Hepatocyte (in vitro differentiated cells): ENCODE results near the gene RGS10. TPM values are rescaled to one million over a fixed set of nuclear protein-coding genes. Genes with fewer than 3 reads are reported as not detected.

Source experiments
- DNase-seq: peaks from one replicate; pipeline ENCODE4 v3.0.0-alpha.2; 2016; ENCODE audit warnings: low spot score
- H2AFZ ChIP-seq: fragments of 200-600 bp; sonication (generic); 2 replicates; pipeline ENCODE4 v1.6.0; 2016; ENCODE audit warnings: antibody characterized with exemption, mild to moderate bottlenecking
- H3K27ac ChIP-seq: fragments of 200-600 bp; sonication (generic); 2 replicates; pipeline ENCODE4 v1.5.1; 2016; ENCODE audit warnings: mild to moderate bottlenecking
- H3K27me3 ChIP-seq: fragments of 200-600 bp; sonication (generic); 2 replicates; pipeline ENCODE4 v1.6.1; 2016
- H3K36me3 ChIP-seq: fragments of 200-600 bp; sonication (generic); replicated peaks from 2 replicates; pipeline ENCODE4 v1.5.1; 2016; ENCODE audit warnings: low read depth; ENCODE audit not compliant: insufficient read depth
- H3K4me1 ChIP-seq: fragments of 200-600 bp; sonication (generic); 2 replicates; pipeline ENCODE4 v1.5.1; 2016; ENCODE audit warnings: mild to moderate bottlenecking, moderate library complexity; ENCODE audit not compliant: insufficient read depth
- H3K4me2 ChIP-seq: fragments of 200-600 bp; sonication (generic); 2 replicates; pipeline ENCODE4 v1.6.0; 2016
- H3K4me3 ChIP-seq: fragments of 200-600 bp; sonication (generic); 2 replicates; pipeline ENCODE4 v1.5.1; 2016; ENCODE audit warnings: mild to moderate bottlenecking
- H3K79me2 ChIP-seq: fragments of 200-600 bp; sonication (generic); 2 replicates; pipeline ENCODE4 v1.6.0; 2017; ENCODE audit warnings: mild to moderate bottlenecking
- H3K9me2 ChIP-seq: fragments of 200-600 bp; sonication (generic); replicated peaks from 2 replicates; pipeline ENCODE4 v1.6.0; 2017; ENCODE audit warnings: mild to moderate bottlenecking; ENCODE audit not compliant: insufficient read depth
- H3K9me3 ChIP-seq: fragments of 200-600 bp; sonication (generic); 2 replicates; pipeline ENCODE4 v1.5.1; 2016; ENCODE audit warnings: low read depth, mild to moderate bottlenecking
- H4K20me1 ChIP-seq: fragments of 200-600 bp; sonication (generic); 2 replicates; pipeline ENCODE4 v1.6.0; 2016; ENCODE audit warnings: mild to moderate bottlenecking; ENCODE audit not compliant: insufficient read depth, poor library complexity, severe bottlenecking
- EZH2 ChIP-seq: fragments of 200-600 bp; sonication (generic); IDR thresholded peaks from 2 replicates; pipeline ENCODE4 v1.6.1; 2016; ENCODE audit warnings: antibody characterized with exemption, mild to moderate bottlenecking, borderline replicate concordance
- EZH2phosphoT487 ChIP-seq: fragments of 200-600 bp; sonication (generic); IDR thresholded peaks from one replicate; pipeline ENCODE4 v1.6.1; 2018; ENCODE audit warnings: antibody characterized with exemption, mild to moderate bottlenecking, low read depth, moderate library complexity; ENCODE audit not compliant: unreplicated experiment, severe bottlenecking
- WGBS: methylation state at CpG from one replicate; pipeline ENCODE4 v1.1.6; 2016; ENCODE audit warnings: low lambda C conversion rate; ENCODE audit errors: missing lambda C conversion rate; 5-methylcytosine and 5-hydroxymethylcytosine counted together
- polyA plus RNA-seq: library from polyadenylated mRNA; unstranded; fragments of >200 nt; fragmentation: Nextera tagmentation; extraction: Ambion mirVana; gene quantifications from 2 replicates; pipeline ENCODE4 v1.2.1, GENCODE V29; 2016
- total RNA-seq: library from RNA; depleted of rRNA; stranded (reverse); fragments of >200 nt; gene quantifications from 2 replicates; pipeline ENCODE4 v1.2.3, GENCODE V29; 2014
- TF ChIP-seq, protein P1 (sequence below): fragments of 200-600 bp; sonication (generic); IDR thresholded peaks from 2 replicates; pipeline ENCODE4 v1.5.1; 2016; ENCODE audit warnings: antibody characterized with exemption, mild to moderate bottlenecking; ENCODE audit not compliant: poor library complexity

Gene RGS10
- total and polyA plus RNA-seq, 2 experiments from 2014 or later: 5.4 to 8.4 TPM

DNA sequence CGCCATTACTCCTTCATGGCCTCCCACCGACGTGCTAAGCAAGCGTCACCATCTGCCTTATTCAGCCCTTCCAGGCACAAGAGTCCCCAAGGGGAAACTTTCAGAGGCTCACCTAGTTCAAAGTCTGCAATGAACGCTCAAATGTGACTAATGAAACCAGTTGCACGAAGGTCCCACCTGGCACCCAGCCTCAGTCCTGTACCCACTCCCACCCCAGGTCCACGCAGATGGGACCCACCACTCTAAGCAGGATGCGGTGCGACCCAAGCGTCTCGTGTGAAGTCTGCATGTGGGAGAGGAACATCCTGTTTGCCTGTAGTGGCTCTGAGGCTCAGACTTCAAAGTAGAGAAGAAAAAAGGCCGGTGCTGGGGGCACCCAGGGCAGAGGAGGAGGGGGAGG lies 40.3 kb downstream of the RGS10 start:
- Histone ChIP-seq H3K4me1 (peaks cover 5% of the 10 kb centered on the region), H2AFZ (no peak overlapping the region), H4K20me1 (no peaks in the 10 kb centered on the region), H3K27ac (no peak overlapping the region), H3K36me3 (no peaks in the 10 kb centered on the region), H3K9me2 (no peaks in the 10 kb centered on the region), H3K9me3 (no peaks in the 10 kb centered on the region), H3K27me3 (no peaks in the 10 kb centered on the region), H3K4me3 (no peak overlapping the region), H3K79me2 (no peaks in the 10 kb centered on the region), H3K4me2 (no peak overlapping the region)
- TF ChIP-seq EZH2 (no peak), EZH2phosphoT487 (no peak)
- TF ChIP-seq, protein P1, sequence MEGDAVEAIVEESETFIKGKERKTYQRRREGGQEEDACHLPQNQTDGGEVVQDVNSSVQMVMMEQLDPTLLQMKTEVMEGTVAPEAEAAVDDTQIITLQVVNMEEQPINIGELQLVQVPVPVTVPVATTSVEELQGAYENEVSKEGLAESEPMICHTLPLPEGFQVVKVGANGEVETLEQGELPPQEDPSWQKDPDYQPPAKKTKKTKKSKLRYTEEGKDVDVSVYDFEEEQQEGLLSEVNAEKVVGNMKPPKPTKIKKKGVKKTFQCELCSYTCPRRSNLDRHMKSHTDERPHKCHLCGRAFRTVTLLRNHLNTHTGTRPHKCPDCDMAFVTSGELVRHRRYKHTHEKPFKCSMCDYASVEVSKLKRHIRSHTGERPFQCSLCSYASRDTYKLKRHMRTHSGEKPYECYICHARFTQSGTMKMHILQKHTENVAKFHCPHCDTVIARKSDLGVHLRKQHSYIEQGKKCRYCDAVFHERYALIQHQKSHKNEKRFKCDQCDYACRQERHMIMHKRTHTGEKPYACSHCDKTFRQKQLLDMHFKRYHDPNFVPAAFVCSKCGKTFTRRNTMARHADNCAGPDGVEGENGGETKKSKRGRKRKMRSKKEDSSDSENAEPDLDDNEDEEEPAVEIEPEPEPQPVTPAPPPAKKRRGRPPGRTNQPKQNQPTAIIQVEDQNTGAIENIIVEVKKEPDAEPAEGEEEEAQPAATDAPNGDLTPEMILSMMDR: no peak
- 67% methylated on average over 12 of the region's 12 CpGs for WGBS
- DNase-seq: no peak

DNA sequence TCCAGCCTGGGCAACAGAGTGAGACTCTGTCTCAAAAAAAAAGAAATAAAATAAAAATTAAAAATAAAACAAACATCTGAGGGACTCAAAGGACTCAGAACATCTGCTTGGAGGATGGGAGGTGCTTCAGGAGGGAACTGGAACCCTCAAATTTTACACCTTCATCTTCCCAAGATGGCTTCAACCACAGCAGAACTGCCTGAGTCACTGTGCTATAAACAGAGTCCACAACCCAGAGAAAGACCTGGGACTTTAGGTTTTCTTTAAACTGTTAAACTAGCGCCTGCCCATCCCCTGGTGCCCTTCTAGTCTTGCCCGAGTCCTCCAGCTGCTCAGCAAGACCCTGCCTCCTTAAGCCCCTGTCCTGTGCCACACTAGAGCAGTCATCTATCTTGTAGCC lies 40.8 kb downstream of the RGS10 start:
- DNase-seq: no peak
- H3K79me2 ChIP-seq: no peaks in the 10 kb centered on the region
- H3K9me2 ChIP-seq: no peaks in the 10 kb centered on the region
- H3K27ac ChIP-seq: no peak overlapping the region
- H3K36me3 ChIP-seq: no peaks in the 10 kb centered on the region
- H3K4me3 ChIP-seq: no peak overlapping the region
- no peaks in the 10 kb centered on the region for H4K20me1 ChIP-seq
- TF ChIP-seq EZH2phosphoT487 (no peak), EZH2 (no peak)
- TF ChIP-seq, protein P1: no peak
- no peak overlapping the region for H2AFZ ChIP-seq
- H3K4me2 ChIP-seq: no peak overlapping the region
- 85% methylated on average over 2 of the region's 2 CpGs for WGBS
- no peaks in the 10 kb centered on the region for H3K27me3 ChIP-seq
- peaks cover 5% of the 10 kb centered on the region for H3K4me1 ChIP-seq
- H3K9me3 ChIP-seq: no peaks in the 10 kb centered on the region

DNA sequence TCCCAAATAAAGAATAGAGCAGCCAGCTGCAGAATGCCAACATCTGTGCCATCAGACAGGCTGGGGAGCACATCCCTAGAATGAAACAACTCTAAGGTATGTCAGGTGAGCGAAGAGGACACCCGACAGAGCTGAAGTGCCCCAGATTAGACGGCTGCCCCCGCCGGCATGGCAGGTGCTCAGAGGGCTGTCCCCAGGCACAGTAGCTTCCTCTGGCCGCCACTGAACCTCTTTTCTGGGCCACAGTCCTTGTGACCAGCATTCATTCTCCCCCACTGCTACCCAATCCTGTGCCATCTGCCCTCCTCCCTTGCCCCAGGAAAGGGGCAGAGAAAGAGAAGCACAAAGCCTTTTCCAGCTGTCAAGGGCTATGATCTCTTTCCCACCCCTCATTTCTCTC lies 41.7 kb downstream of the RGS10 start:
- H3K4me1 ChIP-seq: peaks cover 5% of the 10 kb centered on the region
- DNase-seq: no peak
- no peak overlapping the region for H3K4me3 ChIP-seq
- no peaks in the 10 kb centered on the region for H3K36me3 ChIP-seq
- H3K9me2 ChIP-seq: no peaks in the 10 kb centered on the region
- H3K9me3 ChIP-seq: no peaks in the 10 kb centered on the region
- no peaks in the 10 kb centered on the region for H3K79me2 ChIP-seq
- TF ChIP-seq, protein P1: no peak
- no peak for TF ChIP-seq EZH2
- no peak for TF ChIP-seq EZH2phosphoT487
- H2AFZ ChIP-seq: no peak overlapping the region
- 89% methylated on average over 6 of the region's 6 CpGs for WGBS
- H4K20me1 ChIP-seq: no peaks in the 10 kb centered on the region
- H3K27me3 ChIP-seq: no peaks in the 10 kb centered on the region
- H3K27ac ChIP-seq: no peak overlapping the region
- no peak overlapping the region for H3K4me2 ChIP-seq
